Germinal center (tissue), 1 donor: ENCODE data around the gene ABCD1.
"Not testable (repeated sequence)": the region's sequence is repeated elsewhere in the genome, so short reads cannot be mapped to it uniquely, and the experiment has no call there.

Experiments
- DNase-seq: peaks from one replicate; pipeline ENCODE4 v3.0.0; 2012; ENCODE audit warnings: mixed read lengths, low spot score

ABCD1 gene

GRCh38 chrX:153709726-153710674 lies 14.7 kb upstream of the ABCD1 start:
- DNase-seq = no peak

- DNase-seq = no peak
Observed at GRCh38 chrX:153714256-153714655, 10.4 kb upstream of the ABCD1 start.

- DNase-seq = no peak
Observed at GRCh38 chrX:153717445-153717844, 7.2 kb upstream of the ABCD1 start.

- no peak for DNase-seq
Observed at GRCh38 chrX:153719238-153719637, 5.4 kb upstream of the ABCD1 start.

- no peak for DNase-seq
Observed at GRCh38 chrX:153719701-153720100, 5.0 kb upstream of the ABCD1 start.

GRCh38 chrX:153722704-153723350 lies 1.8 kb upstream of the ABCD1 start:
- DNase-seq = no peak

- DNase-seq = peak; percentile 58
Observed at GRCh38 chrX:153723351-153724251, 1.1 kb upstream of the ABCD1 start.

- DNase-seq = peak; percentile 39
Observed at GRCh38 chrX:153725039-153725831, 579 bp downstream of the ABCD1 start.

- no peak for DNase-seq
Observed at GRCh38 chrX:153725832-153726285, 1.2 kb downstream of the ABCD1 start.

- DNase-seq = peak; percentile 82
Observed at GRCh38 chrX:153726286-153727122, 1.8 kb downstream of the ABCD1 start.

GRCh38 chrX:153727123-153727931 lies 2.7 kb downstream of the ABCD1 start:
- no peak for DNase-seq

GRCh38 chrX:153728095-153728494 lies 3.4 kb downstream of the ABCD1 start:
- no peak for DNase-seq

- DNase-seq = no peak
Observed at GRCh38 chrX:153728951-153729631, 4.4 kb downstream of the ABCD1 start.

GRCh38 chrX:153730115-153730514 lies 5.5 kb downstream of the ABCD1 start:
- DNase-seq = not testable (repeated sequence)

- DNase-seq = no peak
Observed at GRCh38 chrX:153731117-153731844, 6.6 kb downstream of the ABCD1 start.

- DNase-seq = no peak
Observed at GRCh38 chrX:153731845-153732215, 7.2 kb downstream of the ABCD1 start.

GRCh38 chrX:153732401-153732800 lies 7.7 kb downstream of the ABCD1 start:
- DNase-seq = no peak

- no peak for DNase-seq
Observed at GRCh38 chrX:153733651-153734240, 9.1 kb downstream of the ABCD1 start.
